ENCODE measurements around the gene VAV2.
"Not testable (repeated sequence)": the region's sequence is repeated elsewhere in the genome, so short reads cannot be mapped to it uniquely, and the experiment has no call there.

The VAV2 gene

GRCh38 chr9:133968428-133968827 lies 23.7 kb downstream of the VAV2 start:
- no peak for FAIRE-seq

GRCh38 chr9:133967024-133967741 lies 24.9 kb downstream of the VAV2 start:
- no peak for FAIRE-seq

GRCh38 chr9:133964463-133964862 lies 27.7 kb downstream of the VAV2 start:
- FAIRE-seq, result no peak

GRCh38 chr9:133963166-133963565 lies 29.0 kb downstream of the VAV2 start:
- no peak for FAIRE-seq

GRCh38 chr9:133962341-133962740 lies 29.8 kb downstream of the VAV2 start:
- FAIRE-seq, result no peak

GRCh38 chr9:133961226-133962165 lies 30.6 kb downstream of the VAV2 start:
- no peak for FAIRE-seq

GRCh38 chr9:133960568-133961129 lies 31.5 kb downstream of the VAV2 start:
- FAIRE-seq, result no peak

GRCh38 chr9:133959966-133960567 lies 32.1 kb downstream of the VAV2 start:
- no peak for FAIRE-seq

- no peak for FAIRE-seq
Observed at GRCh38 chr9:133959171-133959570, 33.0 kb downstream of the VAV2 start.

GRCh38 chr9:133958756-133959155 lies 33.4 kb downstream of the VAV2 start:
- no peak for FAIRE-seq

- not testable (repeated sequence) for FAIRE-seq
Observed at GRCh38 chr9:133957772-133958171, 34.4 kb downstream of the VAV2 start.

GRCh38 chr9:133957328-133957727 lies 34.8 kb downstream of the VAV2 start:
- FAIRE-seq, result no peak

- no peak for FAIRE-seq
Observed at GRCh38 chr9:133956520-133957076, 35.5 kb downstream of the VAV2 start.

- FAIRE-seq, result no peak
Observed at GRCh38 chr9:133955821-133956411, 36.2 kb downstream of the VAV2 start.

- FAIRE-seq, result no peak
Observed at GRCh38 chr9:133954862-133955529, 37.1 kb downstream of the VAV2 start.

GRCh38 chr9:133953976-133954709 lies 38.0 kb downstream of the VAV2 start:
- FAIRE-seq, result no peak

- no peak for FAIRE-seq
Observed at GRCh38 chr9:133953621-133953975, 38.5 kb downstream of the VAV2 start.

- no peak for FAIRE-seq
Observed at GRCh38 chr9:133952598-133953550, 39.2 kb downstream of the VAV2 start.

- no peak for FAIRE-seq
Observed at GRCh38 chr9:133951265-133951664, 40.9 kb downstream of the VAV2 start.

- FAIRE-seq, result no peak
Observed at GRCh38 chr9:133950629-133951111, 41.5 kb downstream of the VAV2 start.
